Esophagus squamous epithelium (tissue), 5 donors: Measurements from ENCODE around the gene TRMT2A. TPM values are rescaled to one million over a fixed set of nuclear protein-coding genes. Genes with fewer than 3 reads are reported as not detected.
"Not testable (repeated sequence)": the region's sequence is repeated elsewhere in the genome, so short reads cannot be mapped to it uniquely, and the experiment has no call there.

Source experiments
- DNase-seq: peaks from one replicate; lab custom pipeline; 2025; lab: John Stamatoyannopoulos, UW
- H3K27ac ChIP-seq, 4 donors: fragments of 200-600 bp; sonication (generic); one replicate each; pipeline ENCODE4 v1.5.1; 2016 to 2019; ENCODE audit warnings: mild to moderate bottlenecking in 1 of 4
- H3K27me3 ChIP-seq, 4 donors: fragments of 200-600 bp; sonication (generic); 1 replicate in 3 of 4; 2 replicates in 1 of 4; pipeline versions ENCODE4 v1.5.1 to v1.6.0; 2017 to 2021; ENCODE audit warnings: antibody characterized with exemption in 1 of 4
- H3K36me3 ChIP-seq, 3 donors: fragments of 200-600 bp; sonication (generic); one replicate each; pipeline ENCODE4 v1.5.1; 2016 to 2019
- H3K4me1 ChIP-seq, 3 donors: fragments of 200-600 bp; sonication (generic); one replicate each; pipeline ENCODE4 v1.5.1; 2017 to 2019
- H3K4me3 ChIP-seq, 4 donors: fragments of 200-600 bp; sonication (generic); 1 replicate in 3 of 4; 2 replicates in 1 of 4; pipeline ENCODE4 v1.5.1; 2016 to 2019; ENCODE audit warnings: mild to moderate bottlenecking in 2 of 4, moderate library complexity in 1 of 4
- H3K9me3 ChIP-seq, 3 donors: fragments of 200-600 bp; sonication (generic); one replicate each; pipeline ENCODE4 v1.5.1; 2016 to 2019
- POLR2A ChIP-seq, 4 donors: fragments of 450-650 bp; IDR thresholded peaks; one replicate each; pipeline ENCODE4 v1.6.1; 2017; ENCODE audit warnings: antibody characterized with exemption in 4 of 4, mild to moderate bottlenecking in 4 of 4, moderate library complexity in 3 of 4
- WGBS, 2 donors: methylation state at CpG; one replicate each; pipeline ENCODE4 v1.1.5; 2018; 5-methylcytosine and 5-hydroxymethylcytosine counted together
- intact Hi-C: fragments of 100-400 bp; cut with DNase I; formaldehyde crosslinking; loops from one replicate; pipeline ENCODE4 v1.15.0; 2022
- total RNA-seq, 4 donors: library from RNA; depleted of rRNA; stranded (reverse); fragments of >200 nt; gene quantifications; one replicate each; pipeline ENCODE4 v1.1.0, GENCODE V29; 2016
- TF ChIP-seq, protein P1 (sequence below), 6 experiments: fragments of 450-650 bp in 4 of 6; fragments of 200-600 bp in 2 of 6; sonication (generic) in 2 of 6; IDR thresholded peaks; one replicate each; pipeline ENCODE4 v1.5.1; 2016 to 2019; ENCODE audit warnings: antibody characterized with exemption in 6 of 6, mild to moderate bottlenecking in 4 of 6, moderate library complexity in 4 of 6
- donor health status: DM: yes; HTN: yes; CAD: no.

The TRMT2A gene
- total RNA-seq, 4 donors from 2014 or later: 30.9 to 58.6 (median 41.3) TPM

- intact Hi-C loops: loop anchor here (10.0 kb wide), 1 partner anchor 65 kb away; no protein-coding TSS in a partner anchor
- Histone ChIP-seq H3K4me1 (peaks cover 0 to 11% (median 0%) of the 10 kb centered on the region in 3 donors), H3K27ac (no peak overlapping the region), H3K4me3 (no peak overlapping the region), H3K27me3 (peaks cover 0 to 46% (median 0%) of the 10 kb centered on the region in 4 donors), H3K9me3 (no peaks in the 10 kb centered on the region), H3K36me3 (no peaks in the 10 kb centered on the region)
- no peak for TF ChIP-seq POLR2A (IDR thresholded peaks at IDR 0.05)
- TF ChIP-seq, protein P1, sequence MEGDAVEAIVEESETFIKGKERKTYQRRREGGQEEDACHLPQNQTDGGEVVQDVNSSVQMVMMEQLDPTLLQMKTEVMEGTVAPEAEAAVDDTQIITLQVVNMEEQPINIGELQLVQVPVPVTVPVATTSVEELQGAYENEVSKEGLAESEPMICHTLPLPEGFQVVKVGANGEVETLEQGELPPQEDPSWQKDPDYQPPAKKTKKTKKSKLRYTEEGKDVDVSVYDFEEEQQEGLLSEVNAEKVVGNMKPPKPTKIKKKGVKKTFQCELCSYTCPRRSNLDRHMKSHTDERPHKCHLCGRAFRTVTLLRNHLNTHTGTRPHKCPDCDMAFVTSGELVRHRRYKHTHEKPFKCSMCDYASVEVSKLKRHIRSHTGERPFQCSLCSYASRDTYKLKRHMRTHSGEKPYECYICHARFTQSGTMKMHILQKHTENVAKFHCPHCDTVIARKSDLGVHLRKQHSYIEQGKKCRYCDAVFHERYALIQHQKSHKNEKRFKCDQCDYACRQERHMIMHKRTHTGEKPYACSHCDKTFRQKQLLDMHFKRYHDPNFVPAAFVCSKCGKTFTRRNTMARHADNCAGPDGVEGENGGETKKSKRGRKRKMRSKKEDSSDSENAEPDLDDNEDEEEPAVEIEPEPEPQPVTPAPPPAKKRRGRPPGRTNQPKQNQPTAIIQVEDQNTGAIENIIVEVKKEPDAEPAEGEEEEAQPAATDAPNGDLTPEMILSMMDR (IDR thresholded peaks at IDR 0.05): no peak
- 60 to 74% methylated on average over 6 of the region's 10 CpGs for WGBS, 2 donors
- no peak for DNase-seq
Measured at GRCh38 chr22:20160041-20160440, 43.0 kb upstream of the TRMT2A start.

DNA sequence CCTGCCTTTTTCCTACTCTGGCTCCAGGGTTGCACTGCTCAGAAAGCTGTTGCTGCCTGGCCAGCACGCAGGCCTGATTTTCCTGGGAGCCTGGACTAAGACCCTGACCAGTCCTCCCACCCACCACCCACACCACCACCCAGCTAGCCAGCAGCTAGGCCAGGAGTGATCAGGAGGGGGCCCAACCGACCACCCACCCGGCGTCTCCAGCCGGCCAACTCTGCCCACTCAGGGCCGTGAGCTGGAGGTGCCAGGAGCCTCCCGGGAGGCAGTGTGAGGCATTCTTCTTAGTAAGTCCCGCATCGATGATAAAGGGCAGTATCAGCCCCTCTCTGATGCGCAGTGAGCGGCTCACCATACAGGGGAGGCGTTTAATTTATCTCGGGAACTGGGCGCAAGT lies 42.5 kb upstream of the TRMT2A start:
- Histone ChIP-seq H3K4me1 (peaks cover 0 to 11% (median 0%) of the 10 kb centered on the region in 3 donors), H3K27me3 (peaks cover 0 to 51% (median 0%) of the 10 kb centered on the region in 4 donors)
- not testable (repeated sequence) for H3K27ac ChIP-seq, DNase-seq, H3K4me3 ChIP-seq, H3K36me3 ChIP-seq, H3K9me3 ChIP-seq
- 80% methylated on average over 1 of the region's 14 CpGs; no CpG with 5 or more reads in 1 of the 2 donors for WGBS, 2 donors
- intact Hi-C loops: loop anchor here (2.0 kb wide), 1 partner anchor 125 kb away; no protein-coding TSS in a partner anchor

GRCh38 chr22:20159076-20159475 lies 42.0 kb upstream of the TRMT2A start:
- no peak for DNase-seq
- Histone ChIP-seq H3K9me3 (no peaks in the 10 kb centered on the region), H3K27me3 (peaks cover 0 to 55% (median 0%) of the 10 kb centered on the region in 4 donors), H3K4me1 (peaks cover 0 to 11% (median 0%) of the 10 kb centered on the region in 3 donors), H3K4me3 (no peak overlapping the region), H3K36me3 (no peaks in the 10 kb centered on the region), H3K27ac (no peak overlapping the region)
- intact Hi-C loops: loop anchor here (2.0 kb wide), 1 partner anchor 126 kb away; no protein-coding TSS in a partner anchor
- TF ChIP-seq, protein P1 (IDR thresholded peaks at IDR 0.05): no peak
- TF ChIP-seq POLR2A (IDR thresholded peaks at IDR 0.05): no peak
- 20 to 40% methylated on average over 1 to 3 of the region's 9 CpGs for WGBS, 2 donors

GRCh38 chr22:20158391-20159036 lies 41.5 kb upstream of the TRMT2A start:
- no peak overlapping the region for H3K27ac ChIP-seq
- no peak for DNase-seq
- no peak for TF ChIP-seq POLR2A (IDR thresholded peaks at IDR 0.05)
- TF ChIP-seq, protein P1 (IDR thresholded peaks at IDR 0.05): no peak
- H3K4me1 ChIP-seq: peaks cover 0 to 11% (median 0%) of the 10 kb centered on the region in 3 donors
- no peaks in the 10 kb centered on the region for H3K36me3 ChIP-seq
- peaks cover 0 to 60% (median 0%) of the 10 kb centered on the region in 4 donors for H3K27me3 ChIP-seq
- no peaks in the 10 kb centered on the region for H3K9me3 ChIP-seq
- intact Hi-C loops: loop anchor here (2.0 kb wide), 1 partner anchor 126 kb away; no protein-coding TSS in a partner anchor
- 83% methylated on average over 6 to 7 of the region's 15 CpGs for WGBS, 2 donors
- H3K4me3 ChIP-seq: no peak overlapping the region

- H3K4me3 ChIP-seq: no peak overlapping the region
- H3K4me1 ChIP-seq: peaks cover 0 to 11% (median 0%) of the 10 kb centered on the region in 3 donors
- intact Hi-C loops: loop anchor here (2.0 kb wide), 1 partner anchor 127 kb away; no protein-coding TSS in a partner anchor
- DNase-seq: no peak
- no peak overlapping the region for H3K27ac ChIP-seq
- no peak for TF ChIP-seq POLR2A (IDR thresholded peaks at IDR 0.05)
- TF ChIP-seq, protein P1 (IDR thresholded peaks at IDR 0.05): no peak
- 100% methylated on average over 1 to 4 of the region's 15 CpGs for WGBS, 2 donors
- H3K27me3 ChIP-seq: peaks cover 0 to 60% (median 0%) of the 10 kb centered on the region in 4 donors
- H3K36me3 ChIP-seq: no peaks in the 10 kb centered on the region
- no peaks in the 10 kb centered on the region for H3K9me3 ChIP-seq
Measured at GRCh38 chr22:20157430-20158183, 40.6 kb upstream of the TRMT2A start.
